Stimulated activated naive CD8-positive, alpha-beta T cell treated with anti-CD3 and anti-CD28 coated beads, Interleukin-15, Interleukin-2, amounts not matched to agents 100 ng/mL and 50 ng/mL, for 24 hours (primary cell): Measurements from ENCODE around the gene ERICH4.
"Not testable (repeated sequence)": the region's sequence is repeated elsewhere in the genome, so short reads cannot be mapped to it uniquely, and the experiment has no call there.

ENCODE experiments used
- H3K27ac Mint-ChIP-seq: one replicate; pipeline ENCODE4 v1.8.0; 2021; ENCODE audit warnings: mild to moderate bottlenecking, mixed read lengths
- H3K27me3 Mint-ChIP-seq: one replicate; pipeline ENCODE4 v1.8.0; 2021; ENCODE audit warnings: mixed read lengths
- H3K36me3 Mint-ChIP-seq: one replicate; pipeline ENCODE4 v1.8.0; 2021; ENCODE audit warnings: low read depth, mixed read lengths
- H3K4me1 Mint-ChIP-seq: one replicate; pipeline ENCODE4 v1.8.0; 2021; ENCODE audit warnings: low read depth, mixed read lengths
- H3K4me3 Mint-ChIP-seq: one replicate; pipeline ENCODE4 v1.8.0; 2021; ENCODE audit warnings: mild to moderate bottlenecking, mixed read lengths
- H3K9me3 Mint-ChIP-seq: one replicate; pipeline ENCODE4 v1.8.0; 2021; ENCODE audit warnings: mixed read lengths

The ERICH4 gene

DNA sequence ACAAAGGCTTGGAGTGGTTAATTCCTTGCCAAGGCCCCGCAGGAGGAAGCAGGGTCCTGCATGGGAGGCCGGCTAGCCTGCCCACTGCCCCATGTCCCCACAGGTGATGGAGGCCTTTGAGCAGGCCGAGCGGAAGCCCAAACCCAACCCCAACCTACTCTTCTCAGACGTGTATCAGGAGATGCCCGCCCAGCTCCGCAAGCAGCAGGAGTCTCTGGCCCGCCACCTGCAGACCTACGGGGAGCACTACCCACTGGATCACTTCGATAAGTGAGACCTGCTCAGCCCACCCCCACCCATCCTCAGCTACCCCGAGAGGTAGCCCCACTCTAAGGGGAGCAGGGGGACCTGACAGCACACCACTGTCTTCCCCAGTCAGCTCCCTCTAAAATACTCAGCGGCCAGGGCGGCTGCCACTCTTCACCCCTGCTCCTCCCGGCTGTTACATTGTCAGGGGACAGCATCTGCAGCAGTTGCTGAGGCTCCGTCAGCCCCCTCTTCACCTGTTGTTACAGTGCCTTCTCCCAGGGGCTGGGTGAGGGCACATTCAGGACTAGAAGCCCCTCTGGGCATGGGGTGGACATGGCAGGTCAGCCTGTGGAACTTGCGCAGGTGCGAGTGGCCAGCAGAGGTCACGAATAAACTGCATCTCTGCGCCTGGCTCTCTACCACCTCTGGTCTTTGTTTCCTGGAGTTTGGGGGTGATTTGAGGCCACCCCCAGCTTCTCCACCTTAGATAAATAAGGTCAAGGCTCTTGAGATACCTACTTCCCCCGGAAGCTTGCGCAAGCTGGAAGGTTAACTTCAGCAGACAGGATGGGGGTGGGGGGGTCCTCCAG, 18.4 kb upstream of the ERICH4 start:
- H3K27ac Mint-ChIP-seq, result peak overlapping the region; percentile 49
- H3K4me3 Mint-ChIP-seq, result no peak overlapping the region
- no peaks in the 10 kb centered on the region for H3K9me3 Mint-ChIP-seq
- H3K27me3 Mint-ChIP-seq, result no peaks in the 10 kb centered on the region
- H3K36me3 Mint-ChIP-seq, result peaks cover 5% of the 10 kb centered on the region
- peaks cover 18% of the 10 kb centered on the region for H3K4me1 Mint-ChIP-seq

GRCh38 chr19:41425174-41426115, 17.5 kb upstream of the ERICH4 start:
- no peaks in the 10 kb centered on the region for H3K36me3 Mint-ChIP-seq

DNA sequence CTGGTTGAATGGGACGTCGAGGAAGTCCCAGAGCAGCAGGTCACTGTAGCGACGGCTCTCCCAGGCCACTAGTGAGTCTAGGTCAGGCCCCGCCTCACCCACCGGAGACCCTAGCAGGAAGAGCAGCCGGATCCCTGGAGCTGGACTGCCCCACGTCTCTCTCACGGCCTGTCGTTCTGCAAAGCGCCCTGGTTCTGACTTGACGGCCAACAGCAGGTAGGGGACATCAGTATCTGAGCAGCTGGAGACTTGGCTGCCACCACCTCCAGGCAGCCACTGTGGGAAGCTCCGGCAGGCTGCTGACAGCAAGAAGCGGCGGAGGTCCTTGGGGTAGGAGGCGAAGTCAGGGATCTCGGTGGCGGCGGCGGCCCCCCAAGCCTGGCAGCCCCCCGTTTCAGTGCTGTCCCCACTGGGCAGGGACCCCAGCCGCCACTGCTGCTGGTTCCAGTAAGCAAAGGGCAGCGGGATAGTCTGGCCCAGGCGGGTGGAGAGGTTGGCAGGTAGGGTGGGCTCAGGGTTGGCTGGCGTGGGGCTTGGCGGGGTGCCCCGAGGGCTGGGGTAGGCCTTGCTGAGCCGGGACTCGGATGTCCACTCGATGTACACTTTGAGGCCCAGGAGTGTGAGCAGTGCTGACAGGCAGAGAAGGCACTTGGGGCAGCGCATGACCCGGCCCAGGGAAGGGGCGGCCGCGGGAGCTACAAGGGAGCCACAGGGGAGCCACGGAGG, 16.7 kb upstream of the ERICH4 start:
- no peaks in the 10 kb centered on the region for H3K9me3 Mint-ChIP-seq
- no peaks in the 10 kb centered on the region for H3K27me3 Mint-ChIP-seq
- H3K36me3 Mint-ChIP-seq, result peaks cover 6% of the 10 kb centered on the region
- peaks cover 18% of the 10 kb centered on the region for H3K4me1 Mint-ChIP-seq
- H3K27ac Mint-ChIP-seq, result no peak overlapping the region
- H3K4me3 Mint-ChIP-seq, result no peak overlapping the region

More at GRCh38 chr19:41425174-41426115, 17.5 kb upstream of the ERICH4 start:
- H3K4me1 Mint-ChIP-seq, result peaks cover 18% of the 10 kb centered on the region
- no peak overlapping the region for H3K27ac Mint-ChIP-seq
- H3K4me3 Mint-ChIP-seq, result no peak overlapping the region
- H3K9me3 Mint-ChIP-seq, result no peaks in the 10 kb centered on the region
- no peaks in the 10 kb centered on the region for H3K27me3 Mint-ChIP-seq

GRCh38 chr19:41426952-41427646, 15.9 kb upstream of the ERICH4 start, which contains the start of gene B3GNT8:
Gene B3GNT8, minus strand, starts transcription at chr19:41427374. Its CDS starts 596 bp downstream, at chr19:41426778.
- H3K9me3 Mint-ChIP-seq, result no peaks in the 10 kb centered on the region
- peaks cover 11% of the 10 kb centered on the region for H3K36me3 Mint-ChIP-seq
- H3K27me3 Mint-ChIP-seq, result no peaks in the 10 kb centered on the region
- peak within 1 kb of the TSS; percentile 76 for H3K4me3 Mint-ChIP-seq
- peak within 1 kb of the TSS; percentile 89 for H3K27ac Mint-ChIP-seq
- H3K4me1 Mint-ChIP-seq, result peaks cover 18% of the 10 kb centered on the region

- H3K27ac Mint-ChIP-seq, result peak overlapping the region; percentile 89
- H3K9me3 Mint-ChIP-seq, result no peaks in the 10 kb centered on the region
- H3K36me3 Mint-ChIP-seq, result peaks cover 19% of the 10 kb centered on the region
- H3K4me1 Mint-ChIP-seq, result peaks cover 18% of the 10 kb centered on the region
- H3K27me3 Mint-ChIP-seq, result no peaks in the 10 kb centered on the region
- H3K4me3 Mint-ChIP-seq, result peak overlapping the region; percentile 76
These were observed 15.1 kb upstream of the ERICH4 start for GRCh38 chr19:41427647-41428480.

- Mint-ChIP-seq H3K27ac (peak overlapping the region; percentile 65), H3K36me3 (peaks cover 20% of the 10 kb centered on the region), H3K4me1 (peaks cover 18% of the 10 kb centered on the region), H3K9me3 (no peaks in the 10 kb centered on the region), H3K4me3 (no peak overlapping the region), H3K27me3 (no peaks in the 10 kb centered on the region)
These were observed 14.5 kb upstream of the ERICH4 start for GRCh38 chr19:41428481-41428859.

DNA sequence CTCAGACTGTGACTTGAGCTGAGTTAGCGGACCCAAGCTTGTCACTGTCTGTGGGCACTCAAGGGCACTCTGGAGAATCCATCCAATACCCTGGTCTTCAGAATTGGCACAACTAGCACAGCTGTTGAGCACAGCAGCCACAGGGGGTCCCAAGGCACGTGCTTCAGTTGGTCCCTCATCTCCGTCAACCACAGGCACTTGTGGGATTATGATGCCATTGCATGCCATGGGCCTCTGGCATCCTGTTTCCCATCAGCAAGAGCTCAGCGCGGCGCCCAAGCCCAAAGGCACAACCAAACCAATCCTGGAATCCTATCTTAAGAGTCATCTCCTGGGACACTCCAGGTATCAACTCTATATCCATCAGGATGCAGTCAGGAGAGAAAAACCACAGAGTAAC, 12.0 kb upstream of the ERICH4 start:
- H3K27ac Mint-ChIP-seq, result no peak overlapping the region
- H3K4me1 Mint-ChIP-seq, result peaks cover 18% of the 10 kb centered on the region
- H3K27me3 Mint-ChIP-seq, result no peaks in the 10 kb centered on the region
- H3K36me3 Mint-ChIP-seq, result peaks cover 25% of the 10 kb centered on the region
- H3K9me3 Mint-ChIP-seq, result no peaks in the 10 kb centered on the region
- no peak overlapping the region for H3K4me3 Mint-ChIP-seq

GRCh38 chr19:41431426-41432386, 11.2 kb upstream of the ERICH4 start:
- peaks cover 28% of the 10 kb centered on the region for H3K36me3 Mint-ChIP-seq
- H3K4me1 Mint-ChIP-seq, result peaks cover 17% of the 10 kb centered on the region
- no peaks in the 10 kb centered on the region for H3K9me3 Mint-ChIP-seq
- no peak overlapping the region for H3K27ac Mint-ChIP-seq
- no peaks in the 10 kb centered on the region for H3K27me3 Mint-ChIP-seq
- H3K4me3 Mint-ChIP-seq, result no peak overlapping the region

- peaks cover 12% of the 10 kb centered on the region for H3K4me1 Mint-ChIP-seq
- no peaks in the 10 kb centered on the region for H3K9me3 Mint-ChIP-seq
- H3K4me3 Mint-ChIP-seq, result no peak overlapping the region
- peaks cover 36% of the 10 kb centered on the region for H3K36me3 Mint-ChIP-seq
- H3K27me3 Mint-ChIP-seq, result no peaks in the 10 kb centered on the region
- no peak overlapping the region for H3K27ac Mint-ChIP-seq
These were observed 9.8 kb upstream of the ERICH4 start for GRCh38 chr19:41433171-41433570.

DNA sequence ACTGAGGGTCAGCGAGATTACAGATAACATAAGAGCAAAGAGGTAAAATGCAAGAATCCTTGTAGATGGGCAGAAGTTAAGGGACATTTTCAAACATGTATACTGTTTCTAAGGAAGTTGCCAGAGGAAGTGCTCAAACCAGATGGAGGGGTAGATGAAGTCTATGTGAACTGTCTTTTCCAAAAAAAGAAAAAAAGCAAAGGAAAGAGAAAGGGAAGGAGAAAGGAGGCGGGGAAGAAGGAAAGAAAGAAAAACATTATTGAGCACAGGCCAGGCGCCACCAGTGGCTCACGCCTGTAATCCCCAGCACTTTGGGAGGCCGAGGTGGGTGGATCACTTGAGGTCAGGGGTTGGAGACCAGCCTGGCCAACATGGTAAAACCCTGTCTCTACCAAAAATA, 8.5 kb upstream of the ERICH4 start:
- H3K36me3 Mint-ChIP-seq, result peaks cover 41% of the 10 kb centered on the region
- H3K27me3 Mint-ChIP-seq, result no peaks in the 10 kb centered on the region
- H3K27ac Mint-ChIP-seq, result no peak overlapping the region
- no peaks in the 10 kb centered on the region for H3K9me3 Mint-ChIP-seq
- peaks cover 7% of the 10 kb centered on the region for H3K4me1 Mint-ChIP-seq
- no peak overlapping the region for H3K4me3 Mint-ChIP-seq

GRCh38 chr19:41435376-41435775, 7.6 kb upstream of the ERICH4 start:
- H3K36me3 Mint-ChIP-seq, result peaks cover 41% of the 10 kb centered on the region
- H3K4me3 Mint-ChIP-seq, H3K9me3 Mint-ChIP-seq, H3K27me3 Mint-ChIP-seq, H3K27ac Mint-ChIP-seq: not testable (repeated sequence)
- peaks cover 11% of the 10 kb centered on the region for H3K4me1 Mint-ChIP-seq

- H3K36me3 Mint-ChIP-seq, result peaks cover 37% of the 10 kb centered on the region
- no peak overlapping the region for H3K4me3 Mint-ChIP-seq
- H3K27ac Mint-ChIP-seq, result no peak overlapping the region
These were observed 6.9 kb upstream of the ERICH4 start for GRCh38 chr19:41435936-41436673.

More at GRCh38 chr19:41435936-41436673, 6.9 kb upstream of the ERICH4 start:
- H3K9me3 Mint-ChIP-seq, result no peaks in the 10 kb centered on the region
- no peaks in the 10 kb centered on the region for H3K27me3 Mint-ChIP-seq
- peaks cover 11% of the 10 kb centered on the region for H3K4me1 Mint-ChIP-seq
